DMS153 (cell line): ENCODE measurements around the gene ASS1.

Source experiments
- DNase-seq: peaks from one replicate; lab custom pipeline; 2025; lab: John Stamatoyannopoulos, UW

Gene ASS1

GRCh38 chr9:130498298-130498917, 53.6 kb downstream of the ASS1 start:
- DNase-seq = peak; percentile 63

GRCh38 chr9:130498918-130499698, 54.3 kb downstream of the ASS1 start:
- no peak for DNase-seq

GRCh38 chr9:130499804-130500263, 55.1 kb downstream of the ASS1 start:
- peak; percentile 91 for DNase-seq

- peak; percentile 97 for DNase-seq
Measured at GRCh38 chr9:130500340-130501180, 55.8 kb downstream of the ASS1 start.

- DNase-seq = peak; percentile 26
Measured at GRCh38 chr9:130501639-130502038, 56.9 kb downstream of the ASS1 start.

GRCh38 chr9:130508218-130508617, 63.5 kb downstream of the ASS1 start:
- no peak for DNase-seq

GRCh38 chr9:130512199-130512598, 67.4 kb downstream of the ASS1 start:
- DNase-seq = no peak

- DNase-seq = no peak
Measured at GRCh38 chr9:130513078-130513477, 68.3 kb downstream of the ASS1 start.

- DNase-seq = no peak
Measured at GRCh38 chr9:130518233-130518632, 73.5 kb downstream of the ASS1 start.

- DNase-seq = peak; percentile 47
Measured at GRCh38 chr9:130518943-130519799, 74.4 kb downstream of the ASS1 start.

GRCh38 chr9:130519927-130520326, 75.2 kb downstream of the ASS1 start:
- no peak for DNase-seq

GRCh38 chr9:130521715-130522114, 77.0 kb downstream of the ASS1 start:
- no peak for DNase-seq

- DNase-seq = no peak
Measured at GRCh38 chr9:130522233-130522808, 77.6 kb downstream of the ASS1 start.

- DNase-seq = no peak
Measured at GRCh38 chr9:130523921-130524320, 79.2 kb downstream of the ASS1 start.

- no peak for DNase-seq
Measured at GRCh38 chr9:130526193-130526853, 81.6 kb downstream of the ASS1 start.

- no peak for DNase-seq
Measured at GRCh38 chr9:130526854-130527650, 82.3 kb downstream of the ASS1 start.

- DNase-seq = no peak
Measured at GRCh38 chr9:130527651-130528310, 83.0 kb downstream of the ASS1 start.

GRCh38 chr9:130528674-130529073, 83.9 kb downstream of the ASS1 start:
- DNase-seq = no peak

- no peak for DNase-seq
Measured at GRCh38 chr9:130530938-130531337, 86.2 kb downstream of the ASS1 start.
